ENCODE measurements around the gene C1orf35. TPM values are rescaled to one million over a fixed set of nuclear protein-coding genes. Genes with fewer than 3 reads are reported as not detected.

The C1orf35 gene
- total RNA-seq, 1 experiment from 2014 or later: 31.0 TPM

GRCh38 chr1:228062812-228063211, 40.3 kb downstream of the C1orf35 start:
- Histone ChIP-seq H3K79me2 (ENCODE audit: insufficient read depth, low read length) (no peaks in the 10 kb centered on the region), H3K4me2 (ENCODE audit: insufficient read depth, insufficient read length, low read length) (no peak overlapping the region), H2BK20ac (ENCODE audit: low read depth, low read length, poor library complexity, severe bottlenecking) (no peak overlapping the region), H4K5ac (ENCODE audit: insufficient read length, low read depth, low read length) (no peak overlapping the region), H2BK120ac (ENCODE audit: low read depth, low read length, poor library complexity, severe bottlenecking) (no peak overlapping the region), H2BK5ac (ENCODE audit: insufficient read length, low read length) (no peak overlapping the region), H3K4me1 (ENCODE audit: insufficient read depth, low read length) (no peaks in the 10 kb centered on the region), H3K14ac (ENCODE audit: insufficient read depth, low read length) (no peak overlapping the region), H4K8ac (replicated peaks; ENCODE audit: insufficient read length, low read depth, low read length) (no peak overlapping the region), H3K23me2 (ENCODE audit: insufficient read length, low read depth, low read length, poor library complexity, severe bottlenecking) (peaks cover 19% of the 10 kb centered on the region), H4K20me1 (ENCODE audit: control insufficient read depth, insufficient read depth, insufficient read length) (no peaks in the 10 kb centered on the region), H3T11ph (ENCODE audit: low read length) (no peak overlapping the region), H3K23ac (ENCODE audit: insufficient read length, low read depth, low read length) (no peak overlapping the region), H3K9ac (ENCODE audit: extremely low read depth, insufficient read length, low read length) (no peak overlapping the region), H3K79me1 (ENCODE audit: insufficient read depth, low read depth, low read length, poor library complexity, severe bottlenecking) (no peaks in the 10 kb centered on the region), H2AK5ac (ENCODE audit: insufficient read length, low read length) (no peak overlapping the region), H3K4ac (ENCODE audit: low read depth, low read length) (no peak overlapping the region), H3K27me3 (ENCODE audit: insufficient read depth, low read length) (peaks cover 43% of the 10 kb centered on the region), H2BK12ac (ENCODE audit: insufficient read length, low read depth, low read length) (no peak overlapping the region), H3K18ac (ENCODE audit: insufficient read length, low read depth, low read length) (no peak overlapping the region), H2BK15ac (ENCODE audit: low read depth, low read length) (no peak overlapping the region), H3K56ac (ENCODE audit: insufficient read length, low read depth, low read length) (no peak overlapping the region), H4K91ac (ENCODE audit: insufficient read length, low read depth, low read length) (no peak overlapping the region), H3K27ac (ENCODE audit: insufficient read length, low read depth, low read length) (no peak overlapping the region), H3K9me3 (ENCODE audit: control insufficient read depth, low read depth, low read length) (no peaks in the 10 kb centered on the region), H2AFZ (ENCODE audit: low read length) (no peak overlapping the region)
- no peaks in the 10 kb centered on the region; a peak in 1 of 7 replicates for H3K36me3 Mint-ChIP-seq (ENCODE audit: insufficient read depth in 1 of 3, low read depth in 3 of 3)
- no peak overlapping the region for H3K27ac Mint-ChIP-seq
- WGBS (ENCODE audit: extremely low coverage, insufficient read length, low lambda C conversion rate): no CpG with 5 or more reads among the region's 4 CpGs
- DNase-seq: no peak
- H3K4me1 Mint-ChIP-seq: peaks cover 5 to 7% of the 10 kb centered on the region in 2 experiments; a peak in 3 of 4 replicates
- peaks cover 2 to 3% of the 10 kb centered on the region in 2 experiments; a peak in 3 of 5 replicates for H3K9me3 Mint-ChIP-seq
- peaks cover 93% of the 10 kb centered on the region for H3K27me3 Mint-ChIP-seq (ENCODE audit: low read depth)
- H3K4me3 Mint-ChIP-seq: no peak overlapping the region
- no peak for TF ChIP-seq CTCF (conservative IDR thresholded peaks at IDR 0.05)
